ENCODE data around the gene NUMA1.

The NUMA1 gene

GRCh38 chr11:72100462-72100861, 20.1 kb upstream of the NUMA1 start:
- Histone ChIP-seq H3K9me3 (ENCODE audit: severe bottlenecking) (no peaks in the 10 kb centered on the region), H3K27ac (ENCODE audit: poor library complexity, severe bottlenecking) (peak overlapping the region; percentile 81), H3K27me3 (ENCODE audit: insufficient read depth, poor library complexity, severe bottlenecking) (no peaks in the 10 kb centered on the region), H3K4me3 (ENCODE audit: severe bottlenecking) (no peak overlapping the region), H3K4me1 (ENCODE audit: insufficient read depth, poor library complexity, severe bottlenecking) (peaks cover 8% of the 10 kb centered on the region), H3K36me3 (ENCODE audit: low read depth) (peaks cover 54% of the 10 kb centered on the region)
- DNase-seq (ENCODE audit: low spot score) (no peak), ATAC-seq (ENCODE audit: low read depth) (no peak)
- no peak for TF ChIP-seq CTCF (IDR thresholded peaks at IDR 0.05; ENCODE audit: poor library complexity, severe bottlenecking)

GRCh38 chr11:72100009-72100408, 19.7 kb upstream of the NUMA1 start:
- no peaks in the 10 kb centered on the region for H3K27me3 ChIP-seq (ENCODE audit: insufficient read depth, poor library complexity, severe bottlenecking)
- H3K9me3 ChIP-seq (ENCODE audit: severe bottlenecking), result no peaks in the 10 kb centered on the region
- peaks cover 55% of the 10 kb centered on the region for H3K36me3 ChIP-seq (ENCODE audit: low read depth)
- DNase-seq (ENCODE audit: low spot score), result no peak
- no peak for ATAC-seq (ENCODE audit: low read depth)
- no peak overlapping the region for H3K4me3 ChIP-seq (ENCODE audit: severe bottlenecking)
- no peak for TF ChIP-seq CTCF (IDR thresholded peaks at IDR 0.05; ENCODE audit: poor library complexity, severe bottlenecking)
- no peak overlapping the region for H3K27ac ChIP-seq (ENCODE audit: poor library complexity, severe bottlenecking)
- peaks cover 8% of the 10 kb centered on the region for H3K4me1 ChIP-seq (ENCODE audit: insufficient read depth, poor library complexity, severe bottlenecking)

DNA sequence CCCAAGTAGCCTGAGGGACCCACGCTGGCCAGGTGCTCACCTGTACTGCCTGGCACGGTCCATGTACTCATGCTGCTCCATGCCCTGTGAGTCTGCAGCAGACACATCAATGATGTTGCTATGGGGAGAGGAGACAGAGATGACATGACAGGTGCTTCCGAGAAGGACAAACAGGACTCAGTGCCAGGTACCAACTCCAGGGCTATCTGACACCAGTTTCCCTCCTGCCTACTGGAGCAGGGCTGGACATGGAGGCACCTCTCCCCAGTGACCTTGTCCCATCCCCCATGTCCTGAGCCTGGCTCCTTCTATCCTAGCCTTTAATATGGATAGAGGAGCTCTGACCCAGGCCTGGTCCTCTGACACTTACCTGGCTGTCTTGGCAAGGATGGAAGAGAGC, 18.4 kb upstream of the NUMA1 start:
- Histone ChIP-seq H3K4me3 (ENCODE audit: severe bottlenecking) (no peak overlapping the region), H3K36me3 (ENCODE audit: low read depth) (peaks cover 63% of the 10 kb centered on the region), H3K4me1 (ENCODE audit: insufficient read depth, poor library complexity, severe bottlenecking) (peaks cover 8% of the 10 kb centered on the region), H3K27me3 (ENCODE audit: insufficient read depth, poor library complexity, severe bottlenecking) (no peaks in the 10 kb centered on the region), H3K27ac (ENCODE audit: poor library complexity, severe bottlenecking) (no peak overlapping the region), H3K9me3 (ENCODE audit: severe bottlenecking) (no peaks in the 10 kb centered on the region)
- no peak for TF ChIP-seq CTCF (IDR thresholded peaks at IDR 0.05; ENCODE audit: poor library complexity, severe bottlenecking)
- no peak for ATAC-seq (ENCODE audit: low read depth)
- DNase-seq (ENCODE audit: low spot score), result no peak

DNA sequence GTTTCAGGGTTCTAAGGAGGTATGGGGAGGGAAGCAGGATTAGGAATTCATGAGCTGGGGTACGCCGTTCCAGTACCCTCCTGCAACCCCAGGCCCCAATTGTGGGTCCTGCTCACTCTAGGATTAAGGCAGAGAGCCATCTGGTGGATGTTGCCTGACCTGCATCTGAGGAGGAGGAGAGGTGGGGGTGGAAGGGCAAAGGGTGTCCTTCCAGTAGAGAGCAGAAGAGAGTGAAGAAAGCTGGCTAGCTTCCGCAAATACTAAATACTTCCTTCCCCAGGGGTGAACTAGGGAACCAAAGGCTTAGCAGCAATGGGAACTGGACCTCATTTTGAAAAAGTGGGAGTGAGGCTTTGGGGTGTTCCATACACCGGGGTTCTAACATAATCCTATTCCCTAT, 10.9 kb upstream of the NUMA1 start:
- Histone ChIP-seq H3K27ac (ENCODE audit: poor library complexity, severe bottlenecking) (no peak overlapping the region), H3K4me1 (ENCODE audit: insufficient read depth, poor library complexity, severe bottlenecking) (no peaks in the 10 kb centered on the region), H3K4me3 (ENCODE audit: severe bottlenecking) (no peak overlapping the region), H3K9me3 (ENCODE audit: severe bottlenecking) (no peaks in the 10 kb centered on the region), H3K27me3 (ENCODE audit: insufficient read depth, poor library complexity, severe bottlenecking) (no peaks in the 10 kb centered on the region), H3K36me3 (ENCODE audit: low read depth) (peaks cover 28% of the 10 kb centered on the region)
- peak; percentile 86 for TF ChIP-seq CTCF (IDR thresholded peaks at IDR 0.05; ENCODE audit: poor library complexity, severe bottlenecking)
- no peak for DNase-seq (ENCODE audit: low spot score)
- peak; percentile 79 for ATAC-seq (ENCODE audit: low read depth)

- Histone ChIP-seq H3K27me3 (ENCODE audit: insufficient read depth, poor library complexity, severe bottlenecking) (no peaks in the 10 kb centered on the region), H3K4me1 (ENCODE audit: insufficient read depth, poor library complexity, severe bottlenecking) (peaks cover 15% of the 10 kb centered on the region), H3K36me3 (ENCODE audit: low read depth) (peaks cover 16% of the 10 kb centered on the region), H3K4me3 (ENCODE audit: severe bottlenecking) (no peak overlapping the region), H3K27ac (ENCODE audit: poor library complexity, severe bottlenecking) (no peak overlapping the region), H3K9me3 (ENCODE audit: severe bottlenecking) (no peaks in the 10 kb centered on the region)
- ATAC-seq (ENCODE audit: low read depth) (no peak), DNase-seq (ENCODE audit: low spot score) (no peak)
- no peak for TF ChIP-seq CTCF (IDR thresholded peaks at IDR 0.05; ENCODE audit: poor library complexity, severe bottlenecking)
Measured at GRCh38 chr11:72088076-72088808, 7.9 kb upstream of the NUMA1 start.
